Measurements from ENCODE around the gene UBE2E1. TPM values are rescaled to one million over a fixed set of nuclear protein-coding genes. Genes with fewer than 3 reads are reported as not detected.
A peak's percentile ranks its signal among the peaks of the same experiment; 100 is the strongest.

The UBE2E1 gene
- polyA plus RNA-seq, 1 donor: 168 TPM

DNA sequence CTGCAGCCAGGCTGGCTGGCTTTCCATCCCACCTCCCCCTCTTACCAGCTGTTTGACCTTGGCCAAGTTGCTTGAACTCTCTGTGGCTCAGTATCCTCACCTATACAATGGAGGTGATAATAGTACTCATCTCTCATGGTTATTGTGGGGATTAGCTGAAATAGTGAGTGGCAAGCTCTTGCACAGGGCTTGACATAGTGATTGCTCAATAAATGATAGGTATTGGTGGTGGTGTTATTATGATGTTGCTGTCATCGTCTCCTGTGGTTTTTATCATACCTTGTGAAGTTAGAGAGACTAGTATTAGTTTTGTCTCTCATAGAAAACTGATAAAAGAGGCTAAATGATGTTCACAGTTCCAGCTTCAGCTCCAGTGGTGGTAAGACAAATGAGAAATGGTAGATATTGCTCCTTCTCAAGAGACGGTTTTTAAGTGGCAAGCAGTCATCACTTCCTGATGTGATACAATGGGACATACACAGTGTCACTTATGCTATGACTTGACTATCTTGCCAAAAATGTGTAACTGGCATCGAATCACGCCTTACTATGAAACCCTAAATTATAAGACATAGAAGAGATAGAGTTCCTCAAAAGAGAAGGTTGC lies 12.1 kb upstream of the UBE2E1 start:
- DNase-seq: no peak

GRCh38 chr3:23795096-23795495 lies 10.7 kb upstream of the UBE2E1 start:
- no peak for DNase-seq

- no peak for DNase-seq
Observed at GRCh38 chr3:23796518-23796917, 9.2 kb upstream of the UBE2E1 start.

- DNase-seq: no peak
Observed at GRCh38 chr3:23797491-23797890, 8.3 kb upstream of the UBE2E1 start.

DNA sequence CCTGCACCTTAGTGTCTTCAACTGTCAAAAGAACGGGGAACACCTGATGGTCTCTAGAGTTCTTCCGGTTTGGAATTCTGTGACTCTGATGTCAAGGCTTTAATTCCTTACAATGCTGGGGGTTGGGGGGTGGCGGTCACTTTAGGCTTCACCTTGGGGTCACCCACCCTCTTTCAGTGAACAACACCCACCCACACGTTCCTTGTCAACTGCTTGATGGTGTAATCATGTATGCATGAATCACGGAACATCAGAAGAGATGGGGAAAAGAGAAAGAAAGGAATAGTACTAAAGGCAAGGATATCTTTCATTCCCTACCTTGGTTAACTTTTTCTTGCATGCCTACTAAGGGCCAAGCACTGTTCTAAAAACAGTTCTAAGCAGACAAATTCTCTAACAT lies 7.3 kb upstream of the UBE2E1 start:
- no peak for DNase-seq

GRCh38 chr3:23798876-23799275 lies 6.9 kb upstream of the UBE2E1 start:
- DNase-seq: no peak

GRCh38 chr3:23800731-23801130 lies 5.0 kb upstream of the UBE2E1 start:
- DNase-seq: no peak

DNA sequence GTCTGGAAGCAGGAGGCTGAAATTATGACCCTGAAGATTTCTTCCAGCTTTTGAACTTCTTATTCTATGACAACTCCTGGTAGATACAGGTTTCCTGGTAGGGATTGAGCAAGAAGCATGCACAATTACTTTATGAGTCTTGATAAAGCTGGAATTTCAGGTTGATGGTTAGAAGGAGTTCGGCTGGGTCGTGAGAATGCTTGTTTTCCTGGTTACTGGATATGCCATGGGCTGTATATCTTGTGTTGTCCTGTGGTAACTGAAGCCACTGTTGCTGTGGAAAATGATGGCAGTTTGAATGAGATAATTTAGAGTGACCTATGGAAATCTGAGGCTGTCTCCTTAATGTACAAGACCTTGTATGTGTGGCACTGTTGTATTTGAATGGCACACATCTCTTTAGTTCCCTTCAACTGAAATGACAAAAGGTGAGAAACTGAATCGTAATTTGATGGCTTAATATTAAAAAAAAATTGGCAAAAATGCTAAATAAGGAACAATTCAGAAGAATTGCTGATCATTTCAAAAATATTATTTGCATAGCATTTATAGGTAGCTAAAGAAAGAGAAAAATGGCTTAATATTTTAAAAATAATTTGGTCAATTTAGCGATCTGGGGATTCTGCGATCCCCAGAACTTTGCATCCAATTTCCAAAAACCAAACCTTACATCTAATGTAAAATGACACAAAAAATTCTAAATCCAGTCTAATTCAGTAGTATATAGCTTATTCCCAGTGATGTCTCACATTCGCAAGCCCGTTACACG lies 1.1 kb upstream of the UBE2E1 start:
- peak; percentile 43 for DNase-seq

DNA sequence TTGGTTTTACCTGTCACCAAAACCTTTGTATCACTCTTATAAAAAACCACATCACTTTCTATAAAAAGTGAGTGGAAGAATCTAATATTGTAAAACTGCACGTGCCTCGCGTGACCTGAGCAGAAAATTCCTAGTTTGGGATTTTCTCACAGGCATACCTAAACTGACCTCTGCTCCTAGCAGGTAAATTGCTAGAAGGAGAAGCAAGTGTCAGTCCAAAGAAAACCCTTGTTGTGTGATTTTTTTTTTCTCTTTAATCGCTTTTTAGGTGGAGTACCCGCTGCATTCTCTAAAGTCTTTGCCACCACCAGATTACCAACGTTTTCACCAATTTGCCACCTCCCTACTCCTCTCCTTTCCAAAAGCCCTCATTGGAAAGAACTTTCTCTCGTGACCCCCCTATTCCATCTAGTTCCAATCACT lies 534 bp upstream of the UBE2E1 start:
- DNase-seq: no peak

GRCh38 chr3:23806534-23807423 lies 1.0 kb downstream of the UBE2E1 start:
- peak; percentile 46 for DNase-seq

DNA sequence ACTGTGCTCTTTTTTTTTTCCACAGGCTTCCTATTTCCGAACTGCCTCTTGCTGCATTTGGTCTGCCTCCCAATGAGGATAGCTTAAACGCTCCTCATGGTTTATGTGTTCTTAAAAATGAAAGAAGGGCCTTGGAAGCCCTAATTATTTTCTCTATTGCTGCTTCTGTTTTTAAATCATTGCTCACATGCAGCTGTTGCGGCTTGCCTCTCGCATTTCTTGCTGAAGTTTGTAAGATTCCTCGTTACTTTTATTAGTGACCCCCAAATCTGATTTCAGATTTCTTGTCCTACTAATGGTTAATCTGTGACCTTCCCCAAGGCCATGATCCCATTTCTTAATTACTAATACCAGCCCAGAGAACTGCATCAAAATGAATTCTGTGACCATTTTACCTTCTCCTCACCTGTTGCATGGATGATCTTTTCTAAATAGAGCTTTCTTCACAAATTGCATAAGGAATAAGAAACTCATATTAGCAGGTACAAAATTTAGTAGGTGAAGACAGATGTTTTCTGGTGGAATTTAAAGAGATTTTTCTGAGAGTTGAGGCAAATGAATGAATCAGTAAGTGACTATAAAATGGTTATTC lies 1.8 kb downstream of the UBE2E1 start:
- DNase-seq: no peak

- DNase-seq: no peak
Observed at GRCh38 chr3:23808525-23808924, 2.8 kb downstream of the UBE2E1 start.

GRCh38 chr3:23809294-23809693 lies 3.5 kb downstream of the UBE2E1 start:
- DNase-seq: no peak

GRCh38 chr3:23809840-23810342 lies 4.1 kb downstream of the UBE2E1 start:
- no peak for DNase-seq

DNA sequence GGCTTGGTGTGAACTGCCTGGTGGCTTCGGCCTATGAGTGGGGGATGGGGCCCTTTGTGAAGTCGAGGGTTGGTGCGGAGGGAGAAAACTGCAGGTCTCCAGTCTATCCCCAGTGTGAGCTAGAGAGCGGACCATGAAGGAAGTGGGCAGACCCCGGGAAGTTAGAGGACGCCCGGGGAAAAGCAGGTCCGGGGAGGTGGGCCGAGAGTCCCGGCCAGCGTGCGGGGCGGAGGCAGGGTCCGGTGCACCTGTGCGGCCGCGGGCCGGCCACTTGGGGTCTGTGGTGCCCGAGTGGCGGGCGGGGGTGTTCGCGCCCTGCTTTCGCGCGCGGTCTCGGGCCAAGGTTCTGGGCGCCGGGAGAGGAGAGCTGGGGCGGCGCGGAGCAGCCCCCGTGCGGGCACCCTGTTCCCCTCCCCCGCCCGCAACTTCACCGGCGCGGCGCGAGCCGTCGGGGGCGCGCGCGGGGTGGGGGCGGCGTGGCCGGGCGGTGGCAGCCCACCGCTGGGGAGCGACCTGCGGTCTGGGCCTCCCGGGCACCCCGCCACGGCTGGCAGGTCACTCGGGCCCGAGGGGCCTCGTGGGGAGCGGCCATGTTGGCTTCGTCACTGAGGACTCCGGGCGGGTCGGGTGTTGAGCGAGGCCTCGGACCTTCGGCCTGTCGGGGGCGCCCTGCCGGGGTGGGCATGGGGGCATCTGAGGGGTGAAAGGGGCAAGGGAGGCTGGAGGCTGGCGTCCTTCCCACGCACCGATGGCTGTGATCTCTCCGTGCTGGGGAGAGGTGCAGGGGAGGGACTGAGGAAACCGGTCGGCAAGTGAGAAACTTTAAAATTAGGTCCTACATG lies 4.8 kb downstream of the UBE2E1 start:
- peak; percentile 48 for DNase-seq

DNA sequence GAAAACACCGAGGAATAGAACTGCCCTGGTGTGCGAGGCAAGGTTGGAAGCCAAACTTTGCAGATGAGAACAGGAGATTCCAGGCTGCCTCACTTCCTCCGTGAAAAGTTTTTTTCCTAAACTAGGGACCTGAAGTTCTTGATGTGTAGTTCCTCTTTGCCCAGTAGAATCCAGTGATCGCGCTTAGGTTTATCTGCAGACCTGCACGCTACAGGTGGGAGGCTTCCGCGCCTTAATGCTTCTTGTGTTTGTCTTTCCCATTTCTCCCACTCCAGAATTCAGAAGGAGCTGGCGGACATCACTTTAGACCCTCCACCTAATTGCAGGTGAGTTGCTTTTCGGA lies 5.4 kb downstream of the UBE2E1 start:
- no peak for DNase-seq

- no peak for DNase-seq
Observed at GRCh38 chr3:23811919-23812318, 6.2 kb downstream of the UBE2E1 start.

- no peak for DNase-seq
Observed at GRCh38 chr3:23815879-23816278, 10.1 kb downstream of the UBE2E1 start.

DNA sequence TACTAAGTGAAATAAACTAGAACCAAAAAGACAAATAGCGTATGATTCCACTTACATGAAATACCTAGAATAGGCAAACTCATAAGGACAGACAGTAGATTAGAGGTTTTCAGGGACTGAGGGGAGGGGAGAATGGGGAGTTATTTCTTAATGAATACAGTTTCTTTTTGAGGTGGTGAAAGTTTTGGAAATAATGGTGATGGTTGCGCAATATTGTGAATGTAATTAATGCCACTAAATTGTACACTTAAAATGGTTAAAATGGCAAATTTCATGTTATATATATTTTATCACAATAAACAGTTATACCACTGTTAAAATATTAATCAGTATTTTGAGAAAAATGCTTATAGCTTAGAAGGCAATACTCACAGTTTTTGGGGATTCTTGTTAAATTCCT lies 11.0 kb downstream of the UBE2E1 start:
- DNase-seq: no peak

DNA sequence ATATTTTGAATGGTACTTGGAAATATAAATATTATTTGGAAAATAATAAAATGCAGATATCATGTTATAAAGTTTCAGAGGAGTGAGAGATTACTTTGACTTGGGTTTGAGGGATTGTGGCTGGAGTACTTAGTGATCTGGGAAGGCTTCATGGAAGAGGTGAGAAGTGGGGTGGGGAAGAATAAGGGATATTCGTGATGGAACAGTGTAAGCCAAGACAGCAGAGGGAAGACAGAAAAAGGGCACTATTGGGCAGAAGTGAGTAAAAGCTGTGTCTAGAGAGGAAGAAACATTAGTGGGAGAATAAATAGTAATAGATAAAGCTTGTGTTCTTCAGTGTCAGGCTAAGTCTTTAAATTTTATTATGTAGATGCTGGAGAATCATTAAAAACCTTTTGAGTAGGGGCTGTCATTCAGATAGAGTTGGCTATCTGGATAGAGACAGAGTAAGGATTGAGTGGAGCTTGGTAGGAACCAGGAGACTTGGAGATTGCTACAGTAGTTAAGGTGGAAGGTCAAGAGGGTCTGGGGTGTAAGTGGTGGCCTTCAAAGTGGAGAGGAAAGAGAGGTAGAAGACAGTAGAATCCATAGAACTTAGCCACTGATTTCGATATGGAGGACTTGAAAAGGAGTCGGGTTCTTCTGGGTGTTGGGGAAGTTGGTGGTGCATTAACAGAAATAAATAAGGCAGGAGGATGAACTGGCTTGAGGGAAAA lies 11.9 kb downstream of the UBE2E1 start:
- no peak for DNase-seq

Data from left kidney (tissue), 2 donors.